ENCODE data around the gene SPPL2B.

- TF ChIP-seq, protein P1, sequence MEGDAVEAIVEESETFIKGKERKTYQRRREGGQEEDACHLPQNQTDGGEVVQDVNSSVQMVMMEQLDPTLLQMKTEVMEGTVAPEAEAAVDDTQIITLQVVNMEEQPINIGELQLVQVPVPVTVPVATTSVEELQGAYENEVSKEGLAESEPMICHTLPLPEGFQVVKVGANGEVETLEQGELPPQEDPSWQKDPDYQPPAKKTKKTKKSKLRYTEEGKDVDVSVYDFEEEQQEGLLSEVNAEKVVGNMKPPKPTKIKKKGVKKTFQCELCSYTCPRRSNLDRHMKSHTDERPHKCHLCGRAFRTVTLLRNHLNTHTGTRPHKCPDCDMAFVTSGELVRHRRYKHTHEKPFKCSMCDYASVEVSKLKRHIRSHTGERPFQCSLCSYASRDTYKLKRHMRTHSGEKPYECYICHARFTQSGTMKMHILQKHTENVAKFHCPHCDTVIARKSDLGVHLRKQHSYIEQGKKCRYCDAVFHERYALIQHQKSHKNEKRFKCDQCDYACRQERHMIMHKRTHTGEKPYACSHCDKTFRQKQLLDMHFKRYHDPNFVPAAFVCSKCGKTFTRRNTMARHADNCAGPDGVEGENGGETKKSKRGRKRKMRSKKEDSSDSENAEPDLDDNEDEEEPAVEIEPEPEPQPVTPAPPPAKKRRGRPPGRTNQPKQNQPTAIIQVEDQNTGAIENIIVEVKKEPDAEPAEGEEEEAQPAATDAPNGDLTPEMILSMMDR (IDR thresholded peaks at IDR 0.05) = no peak
- no peak for TF ChIP-seq POLR2A (IDR thresholded peaks at IDR 0.05)
Measured at GRCh38 chr19:2359992-2360685, 31.7 kb downstream of the SPPL2B start, which contains the start of gene TMPRSS9.

All from Peyer's patch (tissue), 4 donors.